Left ventricle myocardium inferior (tissue), 1 donor: Measurements from ENCODE around the gene CUL1. TPM values are rescaled to one million over a fixed set of nuclear protein-coding genes. Genes with fewer than 3 reads are reported as not detected.

Source experiments
- DNase-seq: peaks from one replicate; pipeline ENCODE4 v3.0.0-alpha.2; 2020
- H3K27ac ChIP-seq: fragments of 200-600 bp; replicated peaks from 2 replicates; pipeline ENCODE4 v1.8.0; 2021
- H3K27me3 ChIP-seq: fragments of 200-600 bp; 2 replicates; pipeline ENCODE4 v1.8.0; 2021; ENCODE audit warnings: low read depth
- H3K36me3 ChIP-seq: fragments of 200-600 bp; 2 replicates; pipeline ENCODE4 v1.8.0; 2021
- H3K4me1 ChIP-seq: fragments of 200-600 bp; 2 replicates; pipeline ENCODE4 v1.8.0; 2021
- H3K4me3 ChIP-seq: fragments of 200-600 bp; 2 replicates; pipeline ENCODE4 v1.8.0; 2021; ENCODE audit warnings: mild to moderate bottlenecking, moderate library complexity
- H3K9me3 ChIP-seq: fragments of 200-600 bp; replicated peaks from 2 replicates; pipeline ENCODE4 v1.8.0; 2021
- CTCF ChIP-seq: fragments of 200-600 bp; IDR thresholded peaks from 2 replicates; pipeline ENCODE4 v1.8.0; 2021; ENCODE audit warnings: antibody characterized with exemption, mild to moderate bottlenecking, borderline replicate concordance
- intact Hi-C: fragments of 100-400 bp; cut with micrococcal nuclease; formaldehyde crosslinking; loops from one replicate; pipeline ENCODE4 v1.11.0; 2022
- total RNA-seq: library from RNA; stranded (reverse); fragmentation: NEBNext Ultra II Directional; extraction: Animal tissue kit (Norgen Biotek cat#: 25700); gene quantifications from one replicate; pipeline ENCODE4 v1.2.1, GENCODE V29; 2021
- donor health status: DM: no; HTN: yes; CAD: no; lungs with severe emphysema.

The CUL1 gene
- total RNA-seq, 1 donor from 2014 or later, result 48.2 TPM

GRCh38 chr7:148806187-148806586 is 107.5 kb downstream of the CUL1 start:
- TF ChIP-seq CTCF, result no peak
- DNase-seq, result no peak
- H3K4me3 ChIP-seq, result no peak overlapping the region
- no peaks in the 10 kb centered on the region for H3K9me3 ChIP-seq
- no peaks in the 10 kb centered on the region for H3K27me3 ChIP-seq
- no peaks in the 10 kb centered on the region for H3K4me1 ChIP-seq
- H3K36me3 ChIP-seq, result peaks cover 41% of the 10 kb centered on the region
- no peak overlapping the region for H3K27ac ChIP-seq
- intact Hi-C loops, result no loop called here

- TF ChIP-seq CTCF, result no peak
- intact Hi-C loops, result no loop called here
- H3K9me3 ChIP-seq, result no peaks in the 10 kb centered on the region
- no peak for DNase-seq
- H3K36me3 ChIP-seq, result peaks cover 29% of the 10 kb centered on the region
- no peaks in the 10 kb centered on the region for H3K27me3 ChIP-seq
- H3K4me3 ChIP-seq, result no peak overlapping the region
- H3K4me1 ChIP-seq, result no peaks in the 10 kb centered on the region
- H3K27ac ChIP-seq, result no peak overlapping the region
Observed at GRCh38 chr7:148807436-148807835, 108.7 kb downstream of the CUL1 start.

- H3K27ac ChIP-seq, result no peak overlapping the region
- no peaks in the 10 kb centered on the region for H3K4me1 ChIP-seq
- DNase-seq, result no peak
- peaks cover 20% of the 10 kb centered on the region for H3K36me3 ChIP-seq
- intact Hi-C loops, result no loop called here
- no peak overlapping the region for H3K4me3 ChIP-seq
- H3K27me3 ChIP-seq, result no peaks in the 10 kb centered on the region
- H3K9me3 ChIP-seq, result no peaks in the 10 kb centered on the region
- no peak for TF ChIP-seq CTCF
Observed at GRCh38 chr7:148809856-148810255, 111.2 kb downstream of the CUL1 start.

- intact Hi-C loops, result no loop called here
- Histone ChIP-seq H3K27me3 (no peaks in the 10 kb centered on the region), H3K36me3 (peaks cover 18% of the 10 kb centered on the region), H3K4me3 (no peak overlapping the region), H3K4me1 (no peaks in the 10 kb centered on the region), H3K9me3 (no peaks in the 10 kb centered on the region), H3K27ac (no peak overlapping the region)
- no peak for DNase-seq
- no peak for TF ChIP-seq CTCF
Observed at GRCh38 chr7:148811892-148812291, 113.2 kb downstream of the CUL1 start.

- no peaks in the 10 kb centered on the region for H3K4me1 ChIP-seq
- no peak for TF ChIP-seq CTCF
- intact Hi-C loops, result no loop called here
Observed at GRCh38 chr7:148813890-148814289, 115.2 kb downstream of the CUL1 start.

GRCh38 chr7:148814922-148815559 is 116.3 kb downstream of the CUL1 start:
- H3K4me3 ChIP-seq, result no peak overlapping the region
- intact Hi-C loops, result no loop called here
- H3K36me3 ChIP-seq, result peaks cover 3% of the 10 kb centered on the region
- no peaks in the 10 kb centered on the region for H3K4me1 ChIP-seq
- no peak for TF ChIP-seq CTCF
- no peaks in the 10 kb centered on the region for H3K27me3 ChIP-seq
- H3K9me3 ChIP-seq, result no peaks in the 10 kb centered on the region
- DNase-seq, result no peak
- H3K27ac ChIP-seq, result no peak overlapping the region

More at GRCh38 chr7:148813890-148814289, 115.2 kb downstream of the CUL1 start:
- no peak overlapping the region for H3K4me3 ChIP-seq
- no peaks in the 10 kb centered on the region for H3K27me3 ChIP-seq
- no peak for DNase-seq
- H3K27ac ChIP-seq, result no peak overlapping the region
- peaks cover 3% of the 10 kb centered on the region for H3K36me3 ChIP-seq
- no peaks in the 10 kb centered on the region for H3K9me3 ChIP-seq
